ENCODE results near the gene EML6. TPM values are rescaled to one million over a fixed set of nuclear protein-coding genes. Genes with fewer than 3 reads are reported as not detected.

Gene EML6
- total and polyA plus RNA-seq, 10 of the 15 experiments (the other 5 are each of a cell fraction or from before 2014, with no cell fraction given), result 0.09 to 0.67 (median 0.21) TPM

DNA sequence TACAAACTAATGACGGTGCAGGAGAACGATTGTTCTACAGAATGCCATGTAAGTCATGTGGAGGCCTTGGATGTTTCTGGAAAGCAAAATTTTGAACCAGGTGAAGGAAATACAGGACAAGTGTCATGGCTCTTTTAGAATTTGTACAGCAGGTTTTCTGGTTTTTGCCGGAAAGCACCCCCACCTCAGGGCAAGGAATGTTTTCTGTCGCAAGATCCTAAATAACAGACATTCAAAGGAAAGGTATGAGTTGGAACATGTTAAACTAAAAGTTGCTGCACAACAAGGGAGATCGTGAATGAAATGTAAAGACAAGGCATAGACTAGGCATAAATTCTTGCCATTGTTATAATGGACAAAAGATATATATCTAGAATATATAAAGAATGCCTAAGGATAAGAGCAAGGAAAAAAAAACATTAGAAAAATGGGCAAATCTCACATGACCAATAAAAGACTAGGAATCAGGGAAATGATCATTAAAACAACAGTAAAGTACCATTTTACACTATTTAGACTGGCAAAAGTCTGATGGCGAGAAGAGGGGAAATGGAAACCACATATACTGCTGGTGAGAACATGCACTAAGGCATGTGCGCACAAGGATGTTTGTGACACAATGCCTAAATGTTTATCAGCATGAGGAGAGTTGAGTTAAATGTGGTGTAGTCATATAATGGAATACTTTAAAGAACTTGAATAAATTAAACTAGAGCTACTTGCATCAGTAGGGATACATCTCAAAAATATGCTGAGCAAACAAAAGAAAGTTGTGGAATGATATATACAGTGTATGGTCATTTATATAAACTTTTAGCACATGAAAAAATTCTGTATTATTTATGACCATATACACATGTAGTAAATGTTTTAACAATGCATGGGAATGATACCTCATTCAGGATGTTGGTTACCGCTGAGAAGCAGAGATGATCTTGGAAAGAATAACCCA, 127.0 kb downstream of the EML6 start (continued):
- TF ChIP-seq RCOR1 (conservative IDR thresholded peaks at IDR 0.05; ENCODE audit: low read depth, low read length) (no peak), MYB (IDR thresholded peaks at IDR 0.05; ENCODE audit: borderline replicate concordance, low read depth, low read length) (no peak), YBX1 (IDR thresholded peaks at IDR 0.05) (no peak), BRCA1 (IDR thresholded peaks at IDR 0.05; ENCODE audit: low read depth, low read length) (no peak), PAX8 (IDR thresholded peaks at IDR 0.05) (no peak), SUPT20H (IDR thresholded peaks at IDR 0.05; ENCODE audit: borderline replicate concordance, control insufficient read depth, low read depth, low read length) (no peak), NFYB (IDR thresholded peaks at IDR 0.05; ENCODE audit: insufficient read depth, low read depth, low read length) (no peak), TCF12 (IDR thresholded peaks at IDR 0.05; ENCODE audit: low read depth, low read length) (no peak)
- TF ChIP-seq, protein P1, sequence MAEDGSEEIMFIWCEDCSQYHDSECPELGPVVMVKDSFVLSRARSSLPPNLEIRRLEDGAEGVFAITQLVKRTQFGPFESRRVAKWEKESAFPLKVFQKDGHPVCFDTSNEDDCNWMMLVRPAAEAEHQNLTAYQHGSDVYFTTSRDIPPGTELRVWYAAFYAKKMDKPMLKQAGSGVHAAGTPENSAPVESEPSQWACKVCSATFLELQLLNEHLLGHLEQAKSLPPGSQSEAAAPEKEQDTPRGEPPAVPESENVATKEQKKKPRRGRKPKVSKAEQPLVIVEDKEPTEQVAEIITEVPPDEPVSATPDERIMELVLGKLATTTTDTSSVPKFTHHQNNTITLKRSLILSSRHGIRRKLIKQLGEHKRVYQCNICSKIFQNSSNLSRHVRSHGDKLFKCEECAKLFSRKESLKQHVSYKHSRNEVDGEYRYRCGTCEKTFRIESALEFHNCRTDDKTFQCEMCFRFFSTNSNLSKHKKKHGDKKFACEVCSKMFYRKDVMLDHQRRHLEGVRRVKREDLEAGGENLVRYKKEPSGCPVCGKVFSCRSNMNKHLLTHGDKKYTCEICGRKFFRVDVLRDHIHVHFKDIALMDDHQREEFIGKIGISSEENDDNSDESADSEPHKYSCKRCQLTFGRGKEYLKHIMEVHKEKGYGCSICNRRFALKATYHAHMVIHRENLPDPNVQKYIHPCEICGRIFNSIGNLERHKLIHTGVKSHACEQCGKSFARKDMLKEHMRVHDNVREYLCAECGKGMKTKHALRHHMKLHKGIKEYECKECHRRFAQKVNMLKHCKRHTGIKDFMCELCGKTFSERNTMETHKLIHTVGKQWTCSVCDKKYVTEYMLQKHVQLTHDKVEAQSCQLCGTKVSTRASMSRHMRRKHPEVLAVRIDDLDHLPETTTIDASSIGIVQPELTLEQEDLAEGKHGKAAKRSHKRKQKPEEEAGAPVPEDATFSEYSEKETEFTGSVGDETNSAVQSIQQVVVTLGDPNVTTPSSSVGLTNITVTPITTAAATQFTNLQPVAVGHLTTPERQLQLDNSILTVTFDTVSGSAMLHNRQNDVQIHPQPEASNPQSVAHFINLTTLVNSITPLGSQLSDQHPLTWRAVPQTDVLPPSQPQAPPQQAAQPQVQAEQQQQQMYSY (CRISPR knock-in tag; IDR thresholded peaks at IDR 0.05), result no peak
- TF ChIP-seq, protein P2, sequence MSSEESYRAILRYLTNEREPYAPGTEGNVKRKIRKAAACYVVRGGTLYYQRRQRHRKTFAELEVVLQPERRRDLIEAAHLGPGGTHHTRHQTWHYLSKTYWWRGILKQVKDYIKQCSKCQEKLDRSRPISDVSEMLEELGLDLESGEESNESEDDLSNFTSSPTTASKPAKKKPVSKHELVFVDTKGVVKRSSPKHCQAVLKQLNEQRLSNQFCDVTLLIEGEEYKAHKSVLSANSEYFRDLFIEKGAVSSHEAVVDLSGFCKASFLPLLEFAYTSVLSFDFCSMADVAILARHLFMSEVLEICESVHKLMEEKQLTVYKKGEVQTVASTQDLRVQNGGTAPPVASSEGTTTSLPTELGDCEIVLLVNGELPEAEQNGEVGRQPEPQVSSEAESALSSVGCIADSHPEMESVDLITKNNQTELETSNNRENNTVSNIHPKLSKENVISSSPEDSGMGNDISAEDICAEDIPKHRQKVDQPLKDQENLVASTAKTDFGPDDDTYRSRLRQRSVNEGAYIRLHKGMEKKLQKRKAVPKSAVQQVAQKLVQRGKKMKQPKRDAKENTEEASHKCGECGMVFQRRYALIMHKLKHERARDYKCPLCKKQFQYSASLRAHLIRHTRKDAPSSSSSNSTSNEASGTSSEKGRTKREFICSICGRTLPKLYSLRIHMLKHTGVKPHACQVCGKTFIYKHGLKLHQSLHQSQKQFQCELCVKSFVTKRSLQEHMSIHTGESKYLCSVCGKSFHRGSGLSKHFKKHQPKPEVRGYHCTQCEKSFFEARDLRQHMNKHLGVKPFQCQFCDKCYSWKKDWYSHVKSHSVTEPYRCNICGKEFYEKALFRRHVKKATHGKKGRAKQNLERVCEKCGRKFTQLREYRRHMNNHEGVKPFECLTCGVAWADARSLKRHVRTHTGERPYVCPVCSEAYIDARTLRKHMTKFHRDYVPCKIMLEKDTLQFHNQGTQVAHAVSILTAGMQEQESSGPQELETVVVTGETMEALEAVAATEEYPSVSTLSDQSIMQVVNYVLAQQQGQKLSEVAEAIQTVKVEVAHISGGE (CRISPR knock-in tag; IDR thresholded peaks at IDR 0.05), result no peak
- TF ChIP-seq, protein P3, sequence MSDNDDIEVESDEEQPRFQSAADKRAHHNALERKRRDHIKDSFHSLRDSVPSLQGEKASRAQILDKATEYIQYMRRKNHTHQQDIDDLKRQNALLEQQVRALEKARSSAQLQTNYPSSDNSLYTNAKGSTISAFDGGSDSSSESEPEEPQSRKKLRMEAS (IDR thresholded peaks at IDR 0.05; ENCODE audit: low read depth, low read length), result no peak
- TF ChIP-seq, protein P4, sequence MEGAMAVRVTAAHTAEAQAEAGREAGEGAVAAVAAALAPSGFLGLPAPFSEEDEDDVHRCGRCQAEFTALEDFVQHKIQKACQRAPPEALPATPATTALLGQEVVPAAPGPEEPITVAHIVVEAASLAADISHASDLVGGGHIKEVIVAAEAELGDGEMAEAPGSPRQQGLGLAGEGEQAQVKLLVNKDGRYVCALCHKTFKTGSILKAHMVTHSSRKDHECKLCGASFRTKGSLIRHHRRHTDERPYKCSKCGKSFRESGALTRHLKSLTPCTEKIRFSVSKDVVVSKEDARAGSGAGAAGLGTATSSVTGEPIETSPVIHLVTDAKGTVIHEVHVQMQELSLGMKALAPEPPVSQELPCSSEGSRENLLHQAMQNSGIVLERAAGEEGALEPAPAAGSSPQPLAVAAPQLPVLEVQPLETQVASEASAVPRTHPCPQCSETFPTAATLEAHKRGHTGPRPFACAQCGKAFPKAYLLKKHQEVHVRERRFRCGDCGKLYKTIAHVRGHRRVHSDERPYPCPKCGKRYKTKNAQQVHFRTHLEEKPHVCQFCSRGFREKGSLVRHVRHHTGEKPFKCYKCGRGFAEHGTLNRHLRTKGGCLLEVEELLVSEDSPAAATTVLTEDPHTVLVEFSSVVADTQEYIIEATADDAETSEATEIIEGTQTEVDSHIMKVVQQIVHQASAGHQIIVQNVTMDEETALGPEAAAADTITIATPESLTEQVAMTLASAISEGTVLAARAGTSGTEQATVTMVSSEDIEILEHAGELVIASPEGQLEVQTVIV (IDR thresholded peaks at IDR 0.05; ENCODE audit: borderline replicate concordance, partially characterized antibody), result no peak

Measured in GM12878 (cell line).